Mucosa of stomach (tissue), 1 donor: ENCODE data around the gene UBE2L5.
"Not testable (repeated sequence)": the region's sequence is repeated elsewhere in the genome, so short reads cannot be mapped to it uniquely, and the experiment has no call there.

Experiments
- H3K27me3 ChIP-seq: one replicate; pipeline ENCODE4 v1.7.0; 2013; ENCODE audit warnings: mild to moderate bottlenecking, low read length; ENCODE audit not compliant: control insufficient read depth, insufficient read depth
- H3K36me3 ChIP-seq: one replicate; pipeline ENCODE4 v1.7.0; 2013; ENCODE audit warnings: low read length; ENCODE audit not compliant: control insufficient read depth, insufficient read depth
- H3K4me1 ChIP-seq: one replicate; pipeline ENCODE4 v1.7.0; 2013; ENCODE audit warnings: mild to moderate bottlenecking, low read length; ENCODE audit not compliant: control insufficient read depth, insufficient read depth
- H3K4me3 ChIP-seq: one replicate; pipeline ENCODE4 v1.7.0; 2013; ENCODE audit warnings: low read length
- H3K9ac ChIP-seq: one replicate; pipeline ENCODE4 v1.7.0; 2013; ENCODE audit warnings: mild to moderate bottlenecking, low read length, moderate library complexity
- H3K9me3 ChIP-seq: one replicate; pipeline ENCODE4 v1.7.0; 2013; ENCODE audit warnings: mild to moderate bottlenecking, low read length, moderate library complexity; ENCODE audit not compliant: control insufficient read depth
- donor health status: Pancreatic carcinoma.

UBE2L5 gene

GRCh38 chr13:30429721-30430694 lies 7.7 kb downstream of the UBE2L5 start:
- no peaks in the 10 kb centered on the region for H3K9me3 ChIP-seq
- H3K4me1 ChIP-seq: no peaks in the 10 kb centered on the region
- no peaks in the 10 kb centered on the region for H3K27me3 ChIP-seq
- H3K4me3 ChIP-seq: no peak overlapping the region
- no peaks in the 10 kb centered on the region for H3K36me3 ChIP-seq
- no peak overlapping the region for H3K9ac ChIP-seq

GRCh38 chr13:30431269-30431940 lies 9.1 kb downstream of the UBE2L5 start:
- Histone ChIP-seq H3K27me3 (no peaks in the 10 kb centered on the region), H3K9ac (no peak overlapping the region), H3K9me3 (no peaks in the 10 kb centered on the region), H3K4me3 (no peak overlapping the region), H3K4me1 (no peaks in the 10 kb centered on the region), H3K36me3 (no peaks in the 10 kb centered on the region)

- Histone ChIP-seq H3K9me3 (no peaks in the 10 kb centered on the region), H3K9ac (no peak overlapping the region)
Measured at GRCh38 chr13:30435911-30436451, 13.7 kb downstream of the UBE2L5 start.

DNA sequence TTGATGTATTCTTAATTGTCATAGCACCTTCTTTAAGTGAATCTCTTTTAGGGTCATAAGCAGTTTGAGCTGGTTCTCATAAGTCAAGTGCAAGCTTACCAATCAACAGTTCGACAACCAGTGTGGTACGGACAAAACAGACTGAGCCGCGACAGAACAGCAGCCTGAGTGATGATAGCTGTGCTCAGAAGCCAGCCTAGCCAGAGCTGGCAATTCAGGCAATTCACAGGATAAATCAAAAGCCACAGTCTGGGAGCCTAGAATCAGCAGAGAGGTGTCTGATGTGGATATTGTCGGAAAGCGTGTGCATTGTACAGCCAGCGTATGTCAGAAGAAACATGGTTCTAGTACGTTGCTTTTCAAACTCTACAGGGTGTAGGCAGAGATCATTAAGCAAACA lies 14.9 kb downstream of the UBE2L5 start:
- Histone ChIP-seq H3K4me3 (no peak overlapping the region), H3K4me1 (no peaks in the 10 kb centered on the region), H3K9ac (no peak overlapping the region), H3K36me3 (no peaks in the 10 kb centered on the region), H3K27me3 (no peaks in the 10 kb centered on the region), H3K9me3 (no peaks in the 10 kb centered on the region)

More at GRCh38 chr13:30435911-30436451, 13.7 kb downstream of the UBE2L5 start:
- H3K27me3 ChIP-seq: no peaks in the 10 kb centered on the region
- no peak overlapping the region for H3K4me3 ChIP-seq
- H3K36me3 ChIP-seq: no peaks in the 10 kb centered on the region
- H3K4me1 ChIP-seq: no peaks in the 10 kb centered on the region

DNA sequence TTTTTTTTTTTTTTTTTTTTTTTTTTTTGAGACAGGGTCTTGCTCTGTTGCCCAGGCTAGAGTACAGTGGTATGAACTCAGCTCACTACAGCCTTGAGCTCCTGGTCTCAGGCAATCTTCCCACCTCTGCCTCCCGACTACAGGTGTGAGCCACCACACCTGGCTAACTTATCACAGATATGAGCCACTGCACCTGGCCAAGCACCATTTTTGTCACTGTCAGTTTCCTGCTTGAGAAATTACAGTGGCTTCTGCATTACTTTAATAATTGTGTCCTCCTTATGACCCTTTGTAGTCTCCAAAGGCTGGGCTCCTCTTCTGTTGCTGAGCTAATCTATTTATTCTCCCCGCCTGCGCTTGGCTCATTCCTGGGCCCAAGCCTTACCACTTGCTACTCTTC lies 16.0 kb downstream of the UBE2L5 start:
- no peaks in the 10 kb centered on the region for H3K4me1 ChIP-seq
- H3K27me3 ChIP-seq: no peaks in the 10 kb centered on the region
- no peaks in the 10 kb centered on the region for H3K9me3 ChIP-seq
- no peak overlapping the region for H3K4me3 ChIP-seq
- no peaks in the 10 kb centered on the region for H3K36me3 ChIP-seq
- no peak overlapping the region for H3K9ac ChIP-seq

DNA sequence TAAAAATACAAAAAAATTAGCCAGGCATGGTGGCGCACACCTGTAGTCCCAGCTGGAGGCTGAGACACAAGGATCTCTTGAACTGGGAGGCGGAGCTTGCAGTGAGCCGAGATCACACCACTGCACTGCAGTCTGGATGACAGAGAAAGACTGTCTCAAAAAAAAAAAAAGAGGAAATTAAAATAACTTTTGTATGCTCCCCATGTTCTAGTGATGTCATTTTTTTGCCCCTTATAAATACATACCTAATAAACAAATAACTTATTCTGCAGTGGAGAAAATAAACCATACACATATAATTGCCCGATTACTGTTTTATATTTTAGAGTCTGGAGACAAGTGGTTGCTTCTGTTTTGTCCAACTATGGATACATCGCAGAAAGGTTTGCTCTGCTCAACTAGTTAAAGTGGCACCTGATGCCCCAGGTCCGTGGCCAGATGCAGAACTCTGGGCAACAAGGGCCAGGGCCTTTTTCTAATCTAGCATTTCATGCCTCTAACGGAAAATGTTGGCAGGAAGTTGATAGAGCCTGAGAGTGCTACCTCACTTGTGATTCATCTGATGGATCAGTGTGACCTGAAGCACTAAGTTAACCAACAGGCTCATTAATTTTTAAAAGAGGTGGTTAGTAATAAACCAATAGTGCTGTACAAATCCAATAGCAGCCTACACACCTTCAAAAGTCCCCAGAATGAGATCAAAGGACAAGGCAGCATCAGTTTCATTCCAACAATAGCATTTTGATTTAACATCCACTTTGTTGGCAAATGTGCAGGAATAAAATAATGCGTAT lies 18.8 kb downstream of the UBE2L5 start:
- no peaks in the 10 kb centered on the region for H3K36me3 ChIP-seq
- no peaks in the 10 kb centered on the region for H3K9me3 ChIP-seq
- H3K27me3 ChIP-seq: no peaks in the 10 kb centered on the region
- H3K4me3 ChIP-seq: no peak overlapping the region
- H3K9ac ChIP-seq: no peak overlapping the region
- peaks cover 9% of the 10 kb centered on the region for H3K4me1 ChIP-seq

DNA sequence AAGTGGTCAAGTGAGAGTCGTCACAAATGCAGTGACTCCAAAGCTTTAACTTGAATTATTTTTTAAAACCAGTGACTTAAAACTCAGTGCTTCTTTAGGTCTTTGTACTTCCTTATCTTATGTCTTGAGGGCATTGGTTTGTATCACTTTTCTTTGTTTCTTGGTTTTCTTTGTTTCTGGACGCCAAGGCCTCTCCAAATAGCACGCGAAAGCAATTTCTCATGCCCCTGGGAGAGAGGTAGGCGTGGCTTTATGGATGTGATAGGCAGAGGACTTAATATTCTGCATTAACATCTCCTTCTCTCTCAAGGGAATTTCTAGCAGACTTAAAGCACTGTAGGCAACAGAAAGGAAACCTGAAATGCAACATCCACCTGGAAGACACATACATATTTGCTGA lies 20.6 kb downstream of the UBE2L5 start:
- Histone ChIP-seq H3K27me3 (no peaks in the 10 kb centered on the region), H3K36me3 (no peaks in the 10 kb centered on the region), H3K4me1 (peaks cover 12% of the 10 kb centered on the region), H3K9me3 (no peaks in the 10 kb centered on the region), H3K4me3 (no peak overlapping the region), H3K9ac (no peak overlapping the region)

DNA sequence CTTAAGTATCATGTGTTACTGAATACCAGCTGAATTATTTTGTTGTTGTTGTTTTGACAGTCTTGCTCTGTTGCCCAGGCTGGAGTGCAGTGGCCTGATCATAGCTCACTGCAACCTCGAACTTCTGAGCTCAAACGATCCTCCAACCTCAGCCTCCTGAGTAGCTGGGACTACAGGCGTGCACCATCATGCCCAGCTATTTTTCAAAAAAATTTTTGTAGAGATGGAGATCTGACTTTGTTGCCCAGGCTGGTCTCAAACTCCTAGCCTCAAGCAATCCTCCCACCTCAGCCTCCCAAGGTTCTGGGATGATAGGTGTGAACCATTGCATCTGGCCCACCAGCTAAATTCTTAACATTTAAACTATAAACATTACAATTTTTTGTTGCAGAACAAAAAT lies 21.2 kb downstream of the UBE2L5 start:
- H3K9me3 ChIP-seq, H3K36me3 ChIP-seq, H3K4me3 ChIP-seq: not testable (repeated sequence)

DNA sequence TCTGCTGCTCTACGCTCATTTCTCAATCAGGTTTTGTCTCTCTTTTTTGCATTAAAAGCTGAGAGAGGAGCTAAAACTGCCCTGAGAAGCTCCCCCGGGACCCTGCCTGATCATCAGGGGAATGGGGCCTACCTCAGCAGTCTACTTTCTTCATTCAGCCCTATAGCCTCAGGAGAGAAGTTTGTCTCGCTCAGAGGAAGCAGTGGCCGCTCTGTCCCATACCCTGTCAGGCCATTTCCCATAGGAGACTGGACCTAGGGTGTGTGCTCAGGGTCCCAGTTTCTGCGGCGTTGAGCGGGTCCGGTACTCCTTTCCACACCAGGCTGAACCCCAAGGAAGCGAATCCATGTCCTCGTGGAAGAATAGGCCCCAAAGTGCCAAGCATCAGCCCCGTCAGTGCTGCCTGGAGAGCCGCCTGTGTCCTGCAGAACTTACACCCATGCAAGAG lies 21.7 kb downstream of the UBE2L5 start:
- H3K4me1 ChIP-seq: peaks cover 12% of the 10 kb centered on the region
- H3K4me3 ChIP-seq: no peak overlapping the region
- H3K27me3 ChIP-seq: no peaks in the 10 kb centered on the region

More for the DNA sequence above, 21.2 kb downstream of the UBE2L5 start:
- not testable (repeated sequence) for H3K9ac ChIP-seq, H3K27me3 ChIP-seq
- H3K4me1 ChIP-seq: peaks cover 12% of the 10 kb centered on the region

GRCh38 chr13:30446126-30446500 lies 23.8 kb downstream of the UBE2L5 start:
- Histone ChIP-seq H3K4me1 (peaks cover 12% of the 10 kb centered on the region), H3K9me3 (no peaks in the 10 kb centered on the region), H3K27me3 (no peaks in the 10 kb centered on the region), H3K4me3 (peak overlapping the region; percentile 4), H3K36me3 (no peaks in the 10 kb centered on the region), H3K9ac (peak overlapping the region; percentile 58)

More for the DNA sequence above, 21.7 kb downstream of the UBE2L5 start:
- H3K36me3 ChIP-seq: no peaks in the 10 kb centered on the region
- no peak overlapping the region for H3K9ac ChIP-seq
- no peaks in the 10 kb centered on the region for H3K9me3 ChIP-seq

GRCh38 chr13:30448441-30448840 lies 26.1 kb downstream of the UBE2L5 start:
- no peak overlapping the region for H3K9ac ChIP-seq
- no peaks in the 10 kb centered on the region for H3K36me3 ChIP-seq
- H3K4me3 ChIP-seq: no peak overlapping the region
- no peaks in the 10 kb centered on the region for H3K27me3 ChIP-seq
- no peaks in the 10 kb centered on the region for H3K9me3 ChIP-seq
- peaks cover 12% of the 10 kb centered on the region for H3K4me1 ChIP-seq
